OCI-LY7 (cell line): ENCODE data around the gene ANTXR1. TPM values are rescaled to one million over a fixed set of nuclear protein-coding genes. Genes with fewer than 3 reads are reported as not detected.

Experiments used
- BruUV-seq: library from RNA; stranded (reverse); fragments of 400-500 nt; replicated peaks from 2 replicates; lab custom pipeline; 2021; lab: Mats Ljungman, UMichigan
- CTCF ChIA-PET: fragments of 300-600 bp; sonication (Branson Sonifier 250); formaldehyde crosslinking; loops from one replicate; lab custom pipeline; 2022; ENCODE audit warnings: antibody characterized with exemption; ENCODE audit not compliant: unreplicated experiment; lab: Charles Lee
- POLR2A ChIA-PET: fragments of 300-600 bp; sonication (Branson Sonifier 250); formaldehyde crosslinking; loops from one replicate; lab custom pipeline; 2022; ENCODE audit warnings: antibody characterized with exemption; lab: Charles Lee
- DNase-seq: peaks from one replicate; pipeline ENCODE4 v3.0.0-alpha.2; 2015; ENCODE audit warnings: low spot score
- H2AFZ ChIP-seq: fragments of 200-600 bp; sonication (generic), shearing (Covaris generic); 2 replicates; pipeline ENCODE4 v1.6.1; 2014; ENCODE audit warnings: mild to moderate bottlenecking, antibody characterized with exemption, low read length, moderate library complexity
- H3K27ac ChIP-seq: fragments of 200-600 bp; sonication (generic); 2 replicates; pipeline ENCODE4 v1.5.1; 2014; ENCODE audit warnings: mixed run types, low read depth, mild to moderate bottlenecking, moderate library complexity, low read length, inconsistent platforms; ENCODE audit not compliant: poor library complexity, severe bottlenecking
- H3K36me3 ChIP-seq: fragments of 200-600 bp; sonication (generic); 2 replicates; pipeline ENCODE4 v1.6.1; 2014; ENCODE audit warnings: mild to moderate bottlenecking, antibody characterized with exemption, low read length, moderate library complexity, mixed read lengths; ENCODE audit not compliant: insufficient read depth
- H3K4me1 ChIP-seq: fragments of 200-600 bp; sonication (generic); 2 replicates; pipeline ENCODE4 v1.5.1; 2014; ENCODE audit warnings: mild to moderate bottlenecking, low read length; ENCODE audit not compliant: insufficient read depth, poor library complexity, severe bottlenecking
- H3K4me2 ChIP-seq: fragments of 200-600 bp; sonication (generic); 2 replicates; pipeline ENCODE4 v1.6.1; 2014; ENCODE audit warnings: mild to moderate bottlenecking, low read length
- H3K4me3 ChIP-seq: fragments of 200-600 bp; sonication (generic); 2 replicates; pipeline ENCODE4 v1.5.1; 2014; ENCODE audit warnings: mild to moderate bottlenecking, low read depth, low read length; ENCODE audit not compliant: poor library complexity, severe bottlenecking
- H3K79me2 ChIP-seq: fragments of 200-600 bp; sonication (generic); 2 replicates; pipeline ENCODE4 v1.6.1; 2016; ENCODE audit warnings: low read depth, mild to moderate bottlenecking, low read length, moderate library complexity, mixed read lengths; ENCODE audit not compliant: insufficient read depth
- H3K9me2 ChIP-seq: fragments of 200-600 bp; sonication (generic); 2 replicates; pipeline ENCODE4 v1.6.1; 2016; ENCODE audit warnings: mild to moderate bottlenecking, low read length, mixed read lengths; ENCODE audit not compliant: insufficient read depth
- H3K9me3 ChIP-seq: fragments of 200-600 bp; sonication (generic); 2 replicates; pipeline ENCODE4 v1.6.1; 2014; ENCODE audit warnings: mild to moderate bottlenecking, mixed run types, low read length, mixed read lengths
- H4K20me1 ChIP-seq: fragments of 200-600 bp; sonication (generic); 2 replicates; pipeline ENCODE4 v1.6.1; 2014; ENCODE audit warnings: mild to moderate bottlenecking, antibody characterized with exemption, low read length, moderate library complexity, mixed read lengths; ENCODE audit not compliant: insufficient read depth
- CTCF ChIP-seq: fragments of 200-600 bp; sonication (generic); conservative IDR thresholded peaks from 2 replicates; pipeline ENCODE4 v1.5.1; 2014; ENCODE audit warnings: mild to moderate bottlenecking, antibody characterized with exemption, low read length, moderate library complexity, mixed read lengths
- EZH2phosphoT487 ChIP-seq: fragments of 200-600 bp; sonication (generic); IDR thresholded peaks from 2 replicates; pipeline ENCODE4 v1.6.1; 2018; ENCODE audit warnings: low read depth, borderline replicate concordance, mild to moderate bottlenecking, mixed run types, antibody characterized with exemption, low read length, moderate library complexity, mixed read lengths
- intact Hi-C: fragments of 100-400 bp; cut with micrococcal nuclease; formaldehyde crosslinking; loops from one replicate; pipeline ENCODE4 v1.10.0; 2022; ENCODE audit not compliant: unreplicated experiment
- total RNA-seq, 2 experiments: library from RNA; depleted of rRNA in 1 of 2; stranded (reverse); fragments of >200 nt in 1 of 2; shearing (Covaris generic) in 1 of 2; gene quantifications; 2 replicates each; pipeline ENCODE4 v1.2.3, GENCODE V29; 2014 to 2022

Gene ANTXR1
- total RNA-seq, 2 experiments from 2014 or later = not detected

GRCh38 chr2:69212238-69213028 is 199.5 kb downstream of the ANTXR1 start:
- Histone ChIP-seq H4K20me1 (no peaks in the 10 kb centered on the region), H3K9me3 (peaks cover 6% of the 10 kb centered on the region; the same call in 1 of the 2 replicates), H3K79me2 (no peaks in the 10 kb centered on the region), H3K9me2 (no peaks in the 10 kb centered on the region), H3K27ac (no peak overlapping the region), H3K4me3 (no peak overlapping the region), H2AFZ (no peak overlapping the region), H3K4me1 (no peaks in the 10 kb centered on the region), H3K4me2 (no peak overlapping the region), H3K36me3 (no peaks in the 10 kb centered on the region)
- intact Hi-C loops = no loop called here
- TF ChIP-seq EZH2phosphoT487 = no peak
- no peak for TF ChIP-seq CTCF
- ChIA-PET POLR2A (interaction anchor here (0.7 to 0.9 kb wide), 2 partner anchors 54 to 98 kb away, joined by 3 to 8 read pairs; no protein-coding TSS in a partner anchor), CTCF (no interaction called here)
- no peak for DNase-seq
- BruUV-seq = no TSS peak

GRCh38 chr2:69213201-69213600 is 200.2 kb downstream of the ANTXR1 start:
- Histone ChIP-seq H3K4me3 (no peak overlapping the region), H3K4me2 (no peak overlapping the region), H3K79me2 (no peaks in the 10 kb centered on the region), H3K9me2 (no peaks in the 10 kb centered on the region), H2AFZ (no peak overlapping the region), H3K4me1 (no peaks in the 10 kb centered on the region), H3K9me3 (no peaks in the 10 kb centered on the region), H3K36me3 (no peaks in the 10 kb centered on the region), H3K27ac (no peak overlapping the region), H4K20me1 (no peaks in the 10 kb centered on the region)
- no peak for DNase-seq
- no TSS peak for BruUV-seq
- TF ChIP-seq CTCF (no peak), EZH2phosphoT487 (no peak)
- ChIA-PET POLR2A (interaction anchor here (0.9 kb wide), 1 partner anchor 53 kb away, joined by 3 read pairs; no protein-coding TSS in a partner anchor), CTCF (no interaction called here)
- intact Hi-C loops = no loop called here

- Histone ChIP-seq H2AFZ (no peak overlapping the region), H3K79me2 (no peaks in the 10 kb centered on the region), H3K4me1 (no peaks in the 10 kb centered on the region), H3K4me3 (no peak overlapping the region), H3K36me3 (no peaks in the 10 kb centered on the region), H4K20me1 (no peaks in the 10 kb centered on the region), H3K27ac (no peak overlapping the region), H3K9me3 (no peaks in the 10 kb centered on the region), H3K9me2 (no peaks in the 10 kb centered on the region), H3K4me2 (no peak overlapping the region)
- no peak for DNase-seq
- intact Hi-C loops = no loop called here
- POLR2A ChIA-PET = no interaction called here
- CTCF ChIA-PET = no interaction called here
- TF ChIP-seq EZH2phosphoT487 = no peak
- BruUV-seq = no TSS peak
Observed at GRCh38 chr2:69213782-69214181, 200.8 kb downstream of the ANTXR1 start.
